Astrocyte (in vitro differentiated cells and primary cell): Measurements from ENCODE around the gene TELO2. TPM values are rescaled to one million over a fixed set of nuclear protein-coding genes. Genes with fewer than 3 reads are reported as not detected.

Experiments used
- DNase-seq: peaks from one replicate; pipeline ENCODE4 v3.0.0-alpha.2; 2010; ENCODE audit warnings: low read depth
- FAIRE-seq: peaks from 2 replicates; lab custom pipeline; 2011; peaks lifted over from hg19 to GRCh38; lab: Jason Lieb, UNC
- H2AFZ ChIP-seq: 2 replicates; pipeline ENCODE4 v1.6.0; 2012; ENCODE audit warnings: low read depth, low read length, inconsistent platforms
- H3K27ac ChIP-seq: 2 replicates; pipeline ENCODE4 v1.5.1; 2011; ENCODE audit warnings: low read depth, low read length, inconsistent platforms
- H3K27me3 ChIP-seq: 2 replicates; pipeline ENCODE4 v1.6.0; 2011; ENCODE audit warnings: low read length, inconsistent platforms; ENCODE audit not compliant: insufficient read depth
- H3K36me3 ChIP-seq: 2 replicates; pipeline ENCODE4 v1.5.1; 2011; ENCODE audit warnings: low read length, inconsistent platforms; ENCODE audit not compliant: insufficient read depth
- H3K4me1 ChIP-seq: 2 replicates; pipeline ENCODE4 v1.5.1; 2011; ENCODE audit warnings: low read length, inconsistent platforms; ENCODE audit not compliant: insufficient read depth
- H3K4me2 ChIP-seq: 2 replicates; pipeline ENCODE4 v1.6.0; 2012; ENCODE audit warnings: low read length, inconsistent platforms
- H3K4me3 ChIP-seq: 2 replicates; pipeline ENCODE4 v1.5.1; 2011; ENCODE audit warnings: low read depth, mild to moderate bottlenecking, low read length, inconsistent platforms; ENCODE audit not compliant: insufficient read depth
- H3K79me2 ChIP-seq: 2 replicates; pipeline ENCODE4 v1.6.0; 2012; ENCODE audit warnings: mild to moderate bottlenecking, low read length, inconsistent platforms; ENCODE audit not compliant: insufficient read depth
- H3K9ac ChIP-seq: 2 replicates; pipeline ENCODE4 v1.6.0; 2012; ENCODE audit warnings: mild to moderate bottlenecking, low read length, inconsistent platforms
- H3K9me3 ChIP-seq: 2 replicates; pipeline ENCODE4 v1.5.1; 2012; ENCODE audit warnings: low read depth, mild to moderate bottlenecking, low read length, inconsistent platforms; ENCODE audit not compliant: insufficient read depth
- H4K20me1 ChIP-seq: 2 replicates; pipeline ENCODE4 v1.6.0; 2012; ENCODE audit warnings: low read length, inconsistent platforms; ENCODE audit not compliant: insufficient read depth
- H3K27ac Mint-ChIP-seq: one replicate; pipeline ENCODE4 v1.8.0; 2021; ENCODE audit warnings: mild to moderate bottlenecking, mixed read lengths; ENCODE audit not compliant: unreplicated experiment
- H3K27me3 Mint-ChIP-seq: one replicate; pipeline ENCODE4 v1.8.0; 2021; ENCODE audit warnings: low read depth, mixed read lengths; ENCODE audit not compliant: unreplicated experiment
- H3K36me3 Mint-ChIP-seq: one replicate; pipeline ENCODE4 v1.8.0; 2021; ENCODE audit warnings: low read depth, mixed read lengths; ENCODE audit not compliant: unreplicated experiment
- H3K4me1 Mint-ChIP-seq: one replicate; pipeline ENCODE4 v1.8.0; 2021; ENCODE audit warnings: low read depth, mixed read lengths; ENCODE audit not compliant: unreplicated experiment
- H3K4me3 Mint-ChIP-seq: one replicate; pipeline ENCODE4 v1.8.0; 2021; ENCODE audit warnings: mild to moderate bottlenecking, moderate library complexity, mixed read lengths; ENCODE audit not compliant: unreplicated experiment
- H3K9me3 Mint-ChIP-seq: one replicate; pipeline ENCODE4 v1.8.0; 2021; ENCODE audit warnings: mild to moderate bottlenecking, mixed read lengths; ENCODE audit not compliant: unreplicated experiment
- EZH2 ChIP-seq: IDR thresholded peaks from 2 replicates; pipeline ENCODE4 v1.6.1; 2012; ENCODE audit warnings: mild to moderate bottlenecking, low read length, inconsistent platforms; ENCODE audit not compliant: insufficient read depth
- total RNA-seq: library from RNA; stranded (reverse); gene quantifications from 2 replicates; pipeline ENCODE4 v1.2.1, GENCODE V29; 2021
- TF ChIP-seq, protein P1 (sequence below): IDR thresholded peaks from 2 replicates; pipeline ENCODE4 v1.5.1; 2011; ENCODE audit warnings: low read depth, mild to moderate bottlenecking, inconsistent platforms, low read length, moderate library complexity; ENCODE audit not compliant: insufficient read depth

Gene TELO2
- total RNA-seq, 1 donor from 2014 or later: 21.1 TPM

DNA sequence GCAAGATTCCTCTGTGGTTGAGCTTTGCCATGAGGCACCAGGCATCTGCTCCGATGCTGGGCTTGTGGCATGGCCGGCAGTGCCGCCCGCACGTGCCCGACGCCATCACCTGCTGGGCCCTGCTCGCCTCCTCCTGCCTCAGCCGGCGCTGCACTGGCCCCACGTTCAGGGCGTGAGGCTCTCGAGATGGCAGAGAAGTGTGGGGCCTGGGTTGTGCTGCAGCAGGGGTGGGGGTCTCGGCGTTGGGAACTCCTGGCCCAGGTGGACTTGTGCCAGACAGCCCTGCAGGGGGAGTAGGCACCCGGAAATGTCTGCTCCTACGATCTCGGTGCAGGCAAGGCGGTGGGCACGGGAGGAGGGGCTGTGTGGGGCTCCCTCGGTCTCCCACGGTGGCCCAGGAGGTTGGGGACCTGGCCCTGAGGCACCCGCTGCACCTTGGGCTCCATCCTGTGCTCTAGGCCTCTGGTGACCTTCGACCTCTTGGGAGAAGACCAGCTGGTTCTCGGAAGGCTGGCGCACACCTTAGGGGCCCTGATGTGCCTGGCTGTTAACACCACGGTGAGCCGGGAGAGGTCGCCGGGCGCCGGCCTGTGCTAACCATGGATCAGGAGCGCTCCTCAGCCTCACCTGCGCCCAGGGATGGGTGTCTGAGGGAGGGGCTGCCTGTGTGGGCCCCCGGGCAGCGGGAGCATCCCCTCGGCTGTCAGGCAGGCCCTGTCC is 13.5 kb downstream of the TELO2 start:
- no peak for TF ChIP-seq EZH2
- no peak overlapping the region for H3K27ac Mint-ChIP-seq
- H3K4me1 ChIP-seq: no peaks in the 10 kb centered on the region
- no peak overlapping the region for H3K4me3 Mint-ChIP-seq
- no peak overlapping the region for H3K9ac ChIP-seq
- H3K79me2 ChIP-seq: no peaks in the 10 kb centered on the region
- no peaks in the 10 kb centered on the region for H3K9me3 Mint-ChIP-seq
- H3K4me1 Mint-ChIP-seq: no peaks in the 10 kb centered on the region
- no peaks in the 10 kb centered on the region for H3K27me3 ChIP-seq
- H3K4me2 ChIP-seq: no peak overlapping the region
- DNase-seq (no peak), FAIRE-seq (no peak)
- H2AFZ ChIP-seq: no peak overlapping the region
- no peak overlapping the region for H3K27ac ChIP-seq
- H4K20me1 ChIP-seq: no peaks in the 10 kb centered on the region
- H3K36me3 Mint-ChIP-seq: peaks cover 13% of the 10 kb centered on the region
- no peak overlapping the region for H3K4me3 ChIP-seq
- H3K27me3 Mint-ChIP-seq: no peaks in the 10 kb centered on the region
- H3K9me3 ChIP-seq: no peaks in the 10 kb centered on the region
- no peaks in the 10 kb centered on the region for H3K36me3 ChIP-seq

DNA sequence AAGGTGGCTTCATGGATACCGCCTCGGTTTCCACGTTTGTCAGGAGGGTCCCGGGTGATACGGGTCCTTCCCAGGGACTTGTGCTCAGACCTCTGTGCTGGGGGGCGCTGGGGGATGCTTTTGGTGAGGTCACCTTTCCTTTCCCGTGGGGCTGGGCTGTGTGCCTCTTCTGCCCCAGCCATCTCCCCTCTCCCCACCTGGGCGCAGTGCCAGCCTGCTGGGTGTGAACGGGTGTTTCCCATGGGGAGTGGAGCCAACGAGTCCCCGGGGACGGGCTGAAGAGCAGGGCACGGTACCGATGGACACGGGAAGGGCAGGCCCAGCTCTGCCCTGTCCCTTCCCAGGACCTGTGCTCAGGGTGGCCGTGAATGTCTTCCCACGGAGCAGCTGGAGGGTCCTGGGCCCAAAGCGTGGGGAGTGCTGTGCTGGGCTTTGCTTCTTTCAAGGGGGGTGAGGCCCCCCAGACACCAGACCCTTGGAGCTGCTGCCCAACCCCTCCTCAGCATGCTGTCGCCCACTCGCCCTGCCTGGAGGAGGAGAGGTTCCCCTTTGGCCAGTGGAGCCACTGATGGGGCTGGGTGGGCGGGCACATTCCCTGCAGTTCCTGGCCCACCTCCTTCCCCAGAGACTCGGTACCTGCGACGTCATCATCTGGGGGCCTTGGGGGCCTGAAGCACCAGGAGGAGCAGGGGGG is 15.5 kb downstream of the TELO2 start:
- Histone ChIP-seq H3K79me2 (no peaks in the 10 kb centered on the region), H3K27me3 (no peaks in the 10 kb centered on the region), H3K36me3 (no peaks in the 10 kb centered on the region), H3K4me1 (no peaks in the 10 kb centered on the region), H3K4me3 (no peak overlapping the region), H2AFZ (no peak overlapping the region), H3K9ac (no peak overlapping the region), H3K27ac (no peak overlapping the region), H3K9me3 (no peaks in the 10 kb centered on the region), H4K20me1 (no peaks in the 10 kb centered on the region), H3K4me2 (no peak overlapping the region)
- H3K4me3 Mint-ChIP-seq: no peak overlapping the region
- no peak for FAIRE-seq
- no peak for DNase-seq
- H3K27me3 Mint-ChIP-seq: no peaks in the 10 kb centered on the region
- peaks cover 3% of the 10 kb centered on the region for H3K9me3 Mint-ChIP-seq
- H3K4me1 Mint-ChIP-seq: no peaks in the 10 kb centered on the region
- TF ChIP-seq, protein P1, sequence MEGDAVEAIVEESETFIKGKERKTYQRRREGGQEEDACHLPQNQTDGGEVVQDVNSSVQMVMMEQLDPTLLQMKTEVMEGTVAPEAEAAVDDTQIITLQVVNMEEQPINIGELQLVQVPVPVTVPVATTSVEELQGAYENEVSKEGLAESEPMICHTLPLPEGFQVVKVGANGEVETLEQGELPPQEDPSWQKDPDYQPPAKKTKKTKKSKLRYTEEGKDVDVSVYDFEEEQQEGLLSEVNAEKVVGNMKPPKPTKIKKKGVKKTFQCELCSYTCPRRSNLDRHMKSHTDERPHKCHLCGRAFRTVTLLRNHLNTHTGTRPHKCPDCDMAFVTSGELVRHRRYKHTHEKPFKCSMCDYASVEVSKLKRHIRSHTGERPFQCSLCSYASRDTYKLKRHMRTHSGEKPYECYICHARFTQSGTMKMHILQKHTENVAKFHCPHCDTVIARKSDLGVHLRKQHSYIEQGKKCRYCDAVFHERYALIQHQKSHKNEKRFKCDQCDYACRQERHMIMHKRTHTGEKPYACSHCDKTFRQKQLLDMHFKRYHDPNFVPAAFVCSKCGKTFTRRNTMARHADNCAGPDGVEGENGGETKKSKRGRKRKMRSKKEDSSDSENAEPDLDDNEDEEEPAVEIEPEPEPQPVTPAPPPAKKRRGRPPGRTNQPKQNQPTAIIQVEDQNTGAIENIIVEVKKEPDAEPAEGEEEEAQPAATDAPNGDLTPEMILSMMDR: no peak
- no peak for TF ChIP-seq EZH2
- peaks cover 10% of the 10 kb centered on the region for H3K36me3 Mint-ChIP-seq
- no peak overlapping the region for H3K27ac Mint-ChIP-seq

DNA sequence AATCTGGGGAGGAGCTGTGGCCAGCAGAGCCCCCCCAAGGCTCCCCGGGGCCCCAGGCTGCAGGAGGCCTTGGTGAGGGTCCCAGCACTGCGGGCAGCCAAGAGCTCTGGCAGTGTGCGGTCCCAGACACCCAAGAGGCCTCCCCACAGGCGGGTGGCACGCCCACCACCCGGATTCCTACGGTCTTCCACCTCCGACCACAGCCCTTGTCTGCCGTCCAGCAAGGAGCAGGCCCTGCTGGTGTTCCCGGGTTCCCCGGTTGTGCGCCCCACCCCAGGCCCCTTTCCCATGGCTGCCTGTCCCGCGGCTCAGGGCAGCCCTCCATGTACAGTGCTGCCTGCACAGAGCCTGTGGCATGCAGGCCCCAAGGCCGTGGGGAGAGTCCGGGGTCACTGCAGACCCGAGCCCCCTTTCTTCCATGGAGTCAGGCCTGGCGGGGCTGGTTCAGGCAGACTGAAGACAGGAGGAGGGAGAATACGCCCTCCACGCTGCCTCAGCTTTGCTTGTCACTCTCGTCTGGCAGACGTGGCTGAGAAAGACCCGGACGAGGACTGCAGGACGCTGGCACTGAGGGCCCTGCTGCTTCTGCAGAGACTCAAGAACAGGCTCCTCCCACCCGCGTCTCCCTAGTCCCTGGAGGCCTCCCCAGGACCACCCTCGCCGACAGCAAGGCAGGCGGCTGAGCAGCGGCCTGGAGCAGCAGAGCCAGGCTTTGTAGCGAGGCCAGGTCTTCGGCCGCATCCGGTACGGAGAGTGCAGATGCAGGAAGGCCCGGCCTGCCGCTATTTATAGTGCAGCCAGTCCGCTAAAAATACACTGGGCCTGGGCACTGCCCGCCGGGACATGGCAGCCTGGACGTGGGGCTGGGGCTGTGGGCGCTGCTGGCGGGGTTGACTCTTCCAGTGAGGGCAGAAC is 16.4 kb downstream of the TELO2 start:
- H3K36me3 Mint-ChIP-seq: peaks cover 13% of the 10 kb centered on the region
- H3K27ac Mint-ChIP-seq: no peak overlapping the region
- Histone ChIP-seq H3K27ac (no peak overlapping the region), H3K79me2 (no peaks in the 10 kb centered on the region), H3K9me3 (no peaks in the 10 kb centered on the region), H3K4me2 (no peak overlapping the region), H3K36me3 (no peaks in the 10 kb centered on the region), H3K9ac (no peak overlapping the region), H3K4me3 (no peak overlapping the region), H3K27me3 (no peaks in the 10 kb centered on the region), H4K20me1 (no peaks in the 10 kb centered on the region), H2AFZ (no peak overlapping the region), H3K4me1 (no peaks in the 10 kb centered on the region)
- no peak for FAIRE-seq
- H3K9me3 Mint-ChIP-seq: peaks cover 6% of the 10 kb centered on the region
- TF ChIP-seq, protein P1: no peak
- TF ChIP-seq EZH2: no peak
- no peaks in the 10 kb centered on the region for H3K27me3 Mint-ChIP-seq
- DNase-seq: no peak
- H3K4me3 Mint-ChIP-seq: no peak overlapping the region
- H3K4me1 Mint-ChIP-seq: no peaks in the 10 kb centered on the region
